ENCODE data around the gene ZSCAN5C.
"Not testable (repeated sequence)": the region's sequence is repeated elsewhere in the genome, so short reads cannot be mapped to it uniquely, and the experiment has no call there.

The ZSCAN5C gene

DNA sequence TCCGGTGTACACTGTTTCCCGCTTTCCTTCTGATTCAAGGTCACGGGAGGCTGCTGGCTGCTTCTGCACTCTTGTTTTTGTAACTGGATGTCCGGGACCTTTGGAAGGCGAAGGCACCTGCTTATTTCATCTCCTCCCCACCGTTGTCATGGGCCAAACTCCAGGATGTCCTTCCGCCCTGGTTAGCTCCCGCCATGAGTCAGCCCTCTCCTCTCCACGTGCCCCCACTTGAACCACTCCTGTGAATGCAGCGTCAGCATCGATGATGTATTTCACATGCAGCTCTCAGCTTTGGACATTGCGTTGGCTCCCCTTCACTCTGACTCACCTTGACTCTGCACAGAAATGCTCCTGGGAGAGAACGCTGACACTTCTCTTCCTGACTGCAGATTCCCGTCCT is 31.8 kb upstream of the ZSCAN5C start:
- no peak for TF ChIP-seq EZH2phosphoT487 (conservative IDR thresholded peaks at IDR 0.05; ENCODE audit: low read length)
- TF ChIP-seq, protein P1, sequence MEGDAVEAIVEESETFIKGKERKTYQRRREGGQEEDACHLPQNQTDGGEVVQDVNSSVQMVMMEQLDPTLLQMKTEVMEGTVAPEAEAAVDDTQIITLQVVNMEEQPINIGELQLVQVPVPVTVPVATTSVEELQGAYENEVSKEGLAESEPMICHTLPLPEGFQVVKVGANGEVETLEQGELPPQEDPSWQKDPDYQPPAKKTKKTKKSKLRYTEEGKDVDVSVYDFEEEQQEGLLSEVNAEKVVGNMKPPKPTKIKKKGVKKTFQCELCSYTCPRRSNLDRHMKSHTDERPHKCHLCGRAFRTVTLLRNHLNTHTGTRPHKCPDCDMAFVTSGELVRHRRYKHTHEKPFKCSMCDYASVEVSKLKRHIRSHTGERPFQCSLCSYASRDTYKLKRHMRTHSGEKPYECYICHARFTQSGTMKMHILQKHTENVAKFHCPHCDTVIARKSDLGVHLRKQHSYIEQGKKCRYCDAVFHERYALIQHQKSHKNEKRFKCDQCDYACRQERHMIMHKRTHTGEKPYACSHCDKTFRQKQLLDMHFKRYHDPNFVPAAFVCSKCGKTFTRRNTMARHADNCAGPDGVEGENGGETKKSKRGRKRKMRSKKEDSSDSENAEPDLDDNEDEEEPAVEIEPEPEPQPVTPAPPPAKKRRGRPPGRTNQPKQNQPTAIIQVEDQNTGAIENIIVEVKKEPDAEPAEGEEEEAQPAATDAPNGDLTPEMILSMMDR (IDR thresholded peaks at IDR 0.05; ENCODE audit: insufficient read depth, low read length, poor library complexity, severe bottlenecking) = no peak
- no peak overlapping the region for H3K27ac ChIP-seq (ENCODE audit: low read depth, low read length)
- H3K9me3 ChIP-seq (ENCODE audit: insufficient read depth, low read length) = no peaks in the 10 kb centered on the region
- no peak overlapping the region for H3K4me3 ChIP-seq (ENCODE audit: insufficient read depth, low read length, poor library complexity, severe bottlenecking)
- H3K9ac ChIP-seq (ENCODE audit: low read length) = no peak overlapping the region
- no peaks in the 10 kb centered on the region for H3F3A ChIP-seq (ENCODE audit: insufficient read depth)
- H3K27me3 ChIP-seq (ENCODE audit: low read length) = no peaks in the 10 kb centered on the region
- no peak overlapping the region for H2AFZ ChIP-seq (ENCODE audit: low read depth, low read length, severe bottlenecking)
- H4K20me1 ChIP-seq (ENCODE audit: low read depth, low read length) = no peaks in the 10 kb centered on the region
- no peaks in the 10 kb centered on the region for H3K36me3 ChIP-seq (ENCODE audit: low read length)
- no peak overlapping the region for H3K4me2 ChIP-seq (ENCODE audit: low read depth, low read length, poor library complexity, severe bottlenecking)
- H3K9me2 ChIP-seq (replicated peaks; ENCODE audit: insufficient read depth, low read length) = no peaks in the 10 kb centered on the region
- H3K79me2 ChIP-seq (ENCODE audit: insufficient read depth, low read length) = no peaks in the 10 kb centered on the region

DNA sequence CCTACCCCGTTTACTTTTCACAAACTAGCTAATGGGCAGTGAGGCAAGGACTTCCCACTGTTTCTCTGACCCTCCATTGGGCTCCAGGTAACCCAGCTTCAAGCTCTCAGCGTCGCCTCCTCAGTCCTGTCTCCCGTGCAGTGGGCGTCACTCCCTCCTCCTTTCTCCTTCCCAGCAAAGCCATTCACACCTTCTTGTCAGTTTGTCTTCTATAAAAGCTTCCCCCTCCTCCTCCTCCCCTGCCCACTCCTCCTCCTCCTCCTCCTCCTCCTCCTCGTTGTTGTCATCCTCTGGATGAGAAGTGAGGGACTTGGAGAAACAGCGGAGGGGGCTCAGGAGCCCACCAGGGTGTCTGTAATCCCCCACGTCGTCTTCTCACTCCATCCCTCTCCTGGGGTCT is 28.0 kb upstream of the ZSCAN5C start:
- H2AFZ ChIP-seq (ENCODE audit: low read depth, low read length, severe bottlenecking) = no peak overlapping the region
- H3K79me2 ChIP-seq (ENCODE audit: insufficient read depth, low read length) = no peaks in the 10 kb centered on the region
- no peak overlapping the region for H3K9ac ChIP-seq (ENCODE audit: low read length)
- no peaks in the 10 kb centered on the region for H3K36me3 ChIP-seq (ENCODE audit: low read length)
- H3K4me3 ChIP-seq (ENCODE audit: insufficient read depth, low read length, poor library complexity, severe bottlenecking) = no peak overlapping the region
- no peak overlapping the region for H3K27ac ChIP-seq (ENCODE audit: low read depth, low read length)
- no peak overlapping the region for H3K4me2 ChIP-seq (ENCODE audit: low read depth, low read length, poor library complexity, severe bottlenecking)
- no peaks in the 10 kb centered on the region for H3F3A ChIP-seq (ENCODE audit: insufficient read depth)
- no peaks in the 10 kb centered on the region for H3K9me2 ChIP-seq (replicated peaks; ENCODE audit: insufficient read depth, low read length)
- TF ChIP-seq, protein P1 (IDR thresholded peaks at IDR 0.05; ENCODE audit: insufficient read depth, low read length, poor library complexity, severe bottlenecking) = no peak
- no peak for TF ChIP-seq EZH2phosphoT487 (conservative IDR thresholded peaks at IDR 0.05; ENCODE audit: low read length)
- H4K20me1 ChIP-seq (ENCODE audit: low read depth, low read length) = no peaks in the 10 kb centered on the region
- H3K27me3 ChIP-seq (ENCODE audit: low read length) = no peaks in the 10 kb centered on the region
- H3K9me3 ChIP-seq (ENCODE audit: insufficient read depth, low read length) = no peaks in the 10 kb centered on the region

DNA sequence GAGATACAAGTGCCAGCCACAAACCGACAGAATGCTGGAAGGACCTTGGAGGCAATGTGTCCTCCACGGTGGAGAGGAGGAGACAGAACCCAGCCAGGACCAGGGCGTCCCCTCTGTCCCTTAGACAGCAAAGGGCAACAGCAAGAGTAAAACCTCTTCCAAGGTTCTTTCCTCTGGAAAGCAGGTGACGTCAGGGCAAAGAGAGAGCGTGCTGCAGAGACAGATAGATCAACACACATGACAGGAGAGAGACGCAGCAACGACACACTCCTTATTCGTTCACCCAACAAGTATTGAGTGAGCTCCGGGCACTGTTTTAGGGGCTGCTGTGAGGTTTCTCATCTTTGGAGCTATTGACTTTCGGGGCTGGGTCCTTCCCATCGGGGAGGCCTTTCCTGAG is 27.5 kb upstream of the ZSCAN5C start:
- Histone ChIP-seq H3K4me3 (ENCODE audit: insufficient read depth, low read length, poor library complexity, severe bottlenecking) (no peak overlapping the region), H3K4me2 (ENCODE audit: low read depth, low read length, poor library complexity, severe bottlenecking) (no peak overlapping the region), H3K9me2 (replicated peaks; ENCODE audit: insufficient read depth, low read length) (no peaks in the 10 kb centered on the region), H3F3A (ENCODE audit: insufficient read depth) (no peaks in the 10 kb centered on the region), H3K36me3 (ENCODE audit: low read length) (no peaks in the 10 kb centered on the region), H3K27me3 (ENCODE audit: low read length) (no peaks in the 10 kb centered on the region), H3K79me2 (ENCODE audit: insufficient read depth, low read length) (no peaks in the 10 kb centered on the region), H4K20me1 (ENCODE audit: low read depth, low read length) (no peaks in the 10 kb centered on the region), H3K27ac (ENCODE audit: low read depth, low read length) (no peak overlapping the region), H2AFZ (ENCODE audit: low read depth, low read length, severe bottlenecking) (no peak overlapping the region), H3K9me3 (ENCODE audit: insufficient read depth, low read length) (no peaks in the 10 kb centered on the region), H3K9ac (ENCODE audit: low read length) (no peak overlapping the region)
- TF ChIP-seq, protein P1 (IDR thresholded peaks at IDR 0.05; ENCODE audit: insufficient read depth, low read length, poor library complexity, severe bottlenecking) = no peak
- TF ChIP-seq EZH2phosphoT487 (conservative IDR thresholded peaks at IDR 0.05; ENCODE audit: low read length) = no peak

DNA sequence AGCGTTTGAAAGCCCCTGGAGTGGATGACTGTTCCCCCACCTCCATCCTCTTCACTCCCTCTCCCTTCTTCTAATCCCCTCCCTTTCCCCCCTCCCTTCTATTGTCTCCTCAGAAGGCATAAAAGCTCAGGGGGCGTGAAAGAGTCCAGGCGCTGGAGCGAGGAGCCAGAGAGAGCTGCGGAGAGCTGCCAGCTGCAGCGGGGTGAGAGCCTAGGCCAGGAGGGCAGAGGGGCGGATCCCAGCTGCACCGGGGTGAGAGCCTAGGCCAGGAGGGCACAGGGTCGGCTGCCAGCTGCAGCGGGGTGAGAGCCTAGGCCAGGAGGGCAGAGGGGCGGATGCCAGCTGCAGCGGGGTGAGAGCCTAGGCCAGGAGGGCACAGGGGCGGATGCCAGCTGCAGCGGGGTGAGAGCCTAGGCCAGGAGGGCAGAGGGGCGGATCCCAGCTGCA is 26.2 kb upstream of the ZSCAN5C start, which contains the start of gene GALP:
Gene GALP (plus strand): TSS at position 148 of the 447 bp plus-strand sequence. CDS start 1,101 bp downstream, outside the sequence.
- H3K79me2 ChIP-seq (ENCODE audit: insufficient read depth, low read length); H3K27me3 ChIP-seq (ENCODE audit: low read length); H3K4me3 ChIP-seq (ENCODE audit: insufficient read depth, low read length, poor library complexity, severe bottlenecking); H3K9me3 ChIP-seq (ENCODE audit: insufficient read depth, low read length); H3K9me2 ChIP-seq (replicated peaks; ENCODE audit: insufficient read depth, low read length); H3K27ac ChIP-seq (ENCODE audit: low read depth, low read length); H3K9ac ChIP-seq (ENCODE audit: low read length); H3F3A ChIP-seq (ENCODE audit: insufficient read depth); H4K20me1 ChIP-seq (ENCODE audit: low read depth, low read length); H2AFZ ChIP-seq (ENCODE audit: low read depth, low read length, severe bottlenecking); H3K4me2 ChIP-seq (ENCODE audit: low read depth, low read length, poor library complexity, severe bottlenecking); H3K36me3 ChIP-seq (ENCODE audit: low read length): not testable (repeated sequence)

DNA sequence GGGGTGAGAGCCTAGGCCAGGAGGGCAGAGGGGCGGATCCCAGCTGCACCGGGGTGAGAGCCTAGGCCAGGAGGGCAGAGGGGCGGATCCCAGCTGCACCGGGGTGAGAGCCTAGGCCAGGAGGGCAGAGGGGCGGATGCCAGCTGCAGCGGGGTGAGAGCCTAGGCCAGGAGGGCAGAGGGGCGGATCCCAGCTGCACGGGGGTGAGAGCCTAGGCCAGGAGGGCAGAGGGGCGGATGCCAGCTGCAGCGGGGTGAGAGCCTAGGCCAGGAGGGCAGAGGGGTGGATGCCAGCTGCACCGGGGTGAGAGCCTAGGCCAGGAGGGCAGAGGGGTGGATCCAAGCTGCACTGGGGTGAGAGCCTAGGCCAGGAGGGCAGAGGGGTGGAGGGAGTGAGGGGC is 25.8 kb upstream of the ZSCAN5C start:
- not testable (repeated sequence) for H3K36me3 ChIP-seq (ENCODE audit: low read length); H3K27me3 ChIP-seq (ENCODE audit: low read length); H3K4me2 ChIP-seq (ENCODE audit: low read depth, low read length, poor library complexity, severe bottlenecking); H3K79me2 ChIP-seq (ENCODE audit: insufficient read depth, low read length); H3F3A ChIP-seq (ENCODE audit: insufficient read depth); H3K9ac ChIP-seq (ENCODE audit: low read length); H4K20me1 ChIP-seq (ENCODE audit: low read depth, low read length); H2AFZ ChIP-seq (ENCODE audit: low read depth, low read length, severe bottlenecking); H3K9me2 ChIP-seq (replicated peaks; ENCODE audit: insufficient read depth, low read length); H3K27ac ChIP-seq (ENCODE audit: low read depth, low read length); H3K9me3 ChIP-seq (ENCODE audit: insufficient read depth, low read length); H3K4me3 ChIP-seq (ENCODE audit: insufficient read depth, low read length, poor library complexity, severe bottlenecking)
